ENCODE data around the gene LMNA. TPM values are rescaled to one million over a fixed set of nuclear protein-coding genes. Genes with fewer than 3 reads are reported as not detected.

The LMNA gene
- total and polyA plus RNA-seq, 7 donors: 108 to 241 (median 187) TPM

Other genes with a start within 250 kb of the LMNA start
- 10 to 100 TPM; 16.6 to 23.2 (median 20.7) TPM for gene RIT1, start 203.4 kb upstream of the LMNA start, total RNA-seq
- 10 to 100 TPM; 13.1 to 15.0 (median 13.8) TPM for gene RIT1, start 203.4 kb upstream of the LMNA start, polyA plus RNA-seq
- 10 to 100 TPM; 33.5 to 67.6 (median 38.9) TPM for gene KHDC4, start 180.3 kb upstream of the LMNA start, total RNA-seq
- gene KHDC4, start 180.3 kb upstream of the LMNA start, polyA plus RNA-seq: 10 to 100 TPM in 2 of 3 donors, 1 to 10 TPM in 1; 6.6 to 25.2 (median 10.2) TPM
- not detected for gene RXFP4, start 173.1 kb upstream of the LMNA start, total RNA-seq
- 1 to 10 TPM in 2 of 3 donors, not detected in 1; 1.8 to 2.7 TPM for gene RXFP4, start 173.1 kb upstream of the LMNA start, polyA plus RNA-seq
- gene ARHGEF2, start 136.2 kb upstream of the LMNA start, total RNA-seq: 10 to 100 TPM; 31.6 to 83.9 (median 48.1) TPM
- 10 to 100 TPM; 25.8 to 76.7 (median 26.8) TPM for gene ARHGEF2, start 136.2 kb upstream of the LMNA start, polyA plus RNA-seq
- 100 to 1,000 TPM; 115 to 338 (median 233) TPM for gene SSR2, start 93.8 kb upstream of the LMNA start, total RNA-seq
- 100 to 1,000 TPM; 157 to 274 (median 231) TPM for gene SSR2, start 93.8 kb upstream of the LMNA start, polyA plus RNA-seq
- gene UBQLN4, start 60.9 kb upstream of the LMNA start, total RNA-seq: 10 to 100 TPM; 13.9 to 23.6 (median 19.8) TPM
- 10 to 100 TPM; 11.4 to 21.5 (median 14.8) TPM for gene UBQLN4, start 60.9 kb upstream of the LMNA start, polyA plus RNA-seq
- 10 to 100 TPM; 55.4 to 86.4 (median 71.3) TPM for gene LAMTOR2, start 59.9 kb upstream of the LMNA start, total RNA-seq
- 100 to 1,000 TPM; 142 to 245 (median 199) TPM for gene LAMTOR2, start 59.9 kb upstream of the LMNA start, polyA plus RNA-seq
- not detected for gene RAB25, start 53.6 kb upstream of the LMNA start, total RNA-seq
- gene RAB25, start 53.6 kb upstream of the LMNA start, polyA plus RNA-seq: 100 to 1,000 TPM; 187 to 237 (median 201) TPM
- gene MEX3A, start 32.2 kb upstream of the LMNA start, total RNA-seq: under 1 TPM; 0.27 to 0.36 (median 0.30) TPM
- 1 to 10 TPM in 1 of 3 donors, under 1 TPM in 2; 0.23 to 1.5 (median 0.60) TPM for gene MEX3A, start 32.2 kb upstream of the LMNA start, polyA plus RNA-seq
- gene SEMA4A, start 38.9 kb downstream of the LMNA start, total RNA-seq: 1 to 10 TPM; 1.6 to 2.9 (median 1.8) TPM
- 1 to 10 TPM; 1.4 to 6.3 (median 1.8) TPM for gene SEMA4A, start 38.9 kb downstream of the LMNA start, polyA plus RNA-seq
- gene SLC25A44, start 79.4 kb downstream of the LMNA start, total RNA-seq: 10 to 100 TPM in 1 of 4 donors, 1 to 10 TPM in 3; 8.6 to 13.3 (median 9.4) TPM
- 10 to 100 TPM in 2 of 3 donors, 1 to 10 TPM in 1; 7.8 to 15.3 (median 11.8) TPM for gene SLC25A44, start 79.4 kb downstream of the LMNA start, polyA plus RNA-seq
- gene PMF1, start 98.3 kb downstream of the LMNA start, total RNA-seq: 10 to 100 TPM; 41.1 to 61.2 (median 50.8) TPM
- gene PMF1, start 98.3 kb downstream of the LMNA start, polyA plus RNA-seq: 10 to 100 TPM; 46.2 to 75.1 (median 60.7) TPM
- gene BGLAP, start 127.5 kb downstream of the LMNA start, total RNA-seq: 10 to 100 TPM in 1 of 4 donors, 1 to 10 TPM in 3; 3.9 to 15.9 (median 6.5) TPM
- gene BGLAP, start 127.5 kb downstream of the LMNA start, polyA plus RNA-seq: 1 to 10 TPM in 1 of 3 donors, not detected in 2; 1.0 TPM
- 1 to 10 TPM in 3 of 4 donors, under 1 TPM in 1; 0.99 to 7.7 (median 7.2) TPM for gene PAQR6, start 133.3 kb downstream of the LMNA start, total RNA-seq
- 1 to 10 TPM in 2 of 3 donors, under 1 TPM in 1; 0.69 to 3.4 (median 3.0) TPM for gene PAQR6, start 133.3 kb downstream of the LMNA start, polyA plus RNA-seq
- 10 to 100 TPM; 36.7 to 59.0 (median 46.5) TPM for gene SMG5, start 168.1 kb downstream of the LMNA start, total RNA-seq
- 10 to 100 TPM; 25.2 to 78.2 (median 30.3) TPM for gene SMG5, start 168.1 kb downstream of the LMNA start, polyA plus RNA-seq
- 1 to 10 TPM in 2 of 4 donors, under 1 TPM in 2; 0.41 to 1.5 (median 0.91) TPM for gene TMEM79, start 169.6 kb downstream of the LMNA start, total RNA-seq
- gene TMEM79, start 169.6 kb downstream of the LMNA start, polyA plus RNA-seq: 1 to 10 TPM; 1.8 to 5.6 (median 2.3) TPM
- gene GLMP, start 181.0 kb downstream of the LMNA start, total RNA-seq: 10 to 100 TPM; 33.3 to 49.2 (median 41.1) TPM
- gene GLMP, start 181.0 kb downstream of the LMNA start, polyA plus RNA-seq: 10 to 100 TPM; 34.8 to 53.2 (median 36.0) TPM
- gene VHLL, start 184.6 kb downstream of the LMNA start, total RNA-seq: not detected
- not detected for gene VHLL, start 184.6 kb downstream of the LMNA start, polyA plus RNA-seq
- 100 to 1,000 TPM; 155 to 253 (median 197) TPM for gene CCT3, start 223.6 kb downstream of the LMNA start, total RNA-seq
- 100 to 1,000 TPM in 2 of 3 donors, 10 to 100 TPM in 1; 94.3 to 155 (median 123) TPM for gene CCT3, start 223.6 kb downstream of the LMNA start, polyA plus RNA-seq
- 1 to 10 TPM in 1 of 4 donors, not detected in 3; 1.1 TPM for gene TSACC, start 223.8 kb downstream of the LMNA start, total RNA-seq
- gene TSACC, start 223.8 kb downstream of the LMNA start, polyA plus RNA-seq: under 1 TPM in 1 of 3 donors, not detected in 2; 0.48 TPM

All from sigmoid colon (tissue), 7 donors.